ENCODE data around the gene GSE1.

GSE1 gene

DNA sequence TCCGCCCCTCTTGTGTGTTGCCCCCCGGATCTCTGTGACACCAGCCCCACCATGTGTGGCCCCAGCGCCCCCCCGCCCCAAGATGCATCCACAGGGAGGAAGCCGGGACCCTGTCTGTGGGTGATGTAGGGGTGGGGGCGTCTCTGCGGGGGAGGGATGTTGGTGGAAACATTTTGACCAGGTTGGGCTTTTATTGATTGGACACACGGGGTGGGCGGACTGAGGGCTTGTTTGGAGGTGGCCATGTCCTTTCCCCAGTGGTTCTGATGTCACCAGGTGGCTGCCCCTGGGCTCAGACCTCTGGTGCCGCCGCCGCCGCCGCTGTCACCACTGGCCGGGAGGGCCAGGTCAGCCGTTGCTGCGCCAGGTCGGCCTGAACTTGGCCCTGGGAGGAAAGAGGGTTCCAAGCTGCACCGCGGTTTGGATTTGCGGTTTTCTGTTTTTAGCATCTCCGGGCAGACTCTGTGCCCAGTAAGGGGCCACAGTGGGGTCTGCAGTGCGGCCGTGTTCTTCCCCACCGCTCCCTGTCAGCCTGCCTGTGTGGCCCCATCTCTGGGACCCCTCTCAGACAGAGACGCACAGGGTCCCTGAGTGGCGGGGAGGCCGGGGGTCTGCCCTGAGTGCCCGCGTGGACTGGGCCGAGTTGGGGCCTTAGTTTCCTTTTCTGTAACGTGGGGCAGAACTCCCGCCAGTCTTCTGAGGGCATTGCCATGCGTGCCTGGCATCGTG lies 19.8 kb downstream of the GSE1 start:
- Histone ChIP-seq H3K27ac (ENCODE audit: low read depth, low read length) (no peak overlapping the region), H3K4me3 (ENCODE audit: low read depth in 1 of 2, low read length in 2 of 2) (no peak overlapping the region), H3K4me1 (ENCODE audit: control insufficient read depth in 1 of 2, insufficient read depth in 2 of 2, low read length in 2 of 2) (no peaks in the 10 kb centered on the region), H3K9ac (ENCODE audit: low read depth in 1 of 2, low read length in 2 of 2) (no peak overlapping the region), H3K9me3 (ENCODE audit: control insufficient read depth in 1 of 2, low read length in 2 of 2) (peaks cover 5 to 8% of the 10 kb centered on the region in 2 donors), H3K27me3 (ENCODE audit: control insufficient read depth in 1 of 2, insufficient read depth in 2 of 2, low read length in 2 of 2) (no peaks in the 10 kb centered on the region), H3K36me3 (ENCODE audit: control insufficient read depth in 1 of 2, insufficient read depth in 2 of 2, low read length in 2 of 2) (peaks cover 0 to 25% of the 10 kb centered on the region in 2 donors)

DNA sequence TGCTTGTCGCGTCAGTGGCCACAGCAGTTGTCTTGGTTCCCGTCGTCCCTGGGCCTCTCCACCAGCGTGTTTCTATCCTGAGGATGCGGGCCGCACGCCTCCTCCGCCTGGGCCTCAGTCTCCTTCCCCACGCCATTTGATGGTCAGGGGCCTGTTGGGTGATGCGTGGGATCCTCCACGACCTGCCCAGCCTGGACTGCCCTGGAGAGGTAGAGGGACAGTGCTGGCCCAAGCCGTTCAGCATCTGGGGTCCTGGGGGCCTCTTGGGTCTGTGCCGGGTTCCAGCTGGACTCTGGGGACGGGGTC lies 20.3 kb downstream of the GSE1 start:
- no peak overlapping the region for H3K4me3 ChIP-seq (ENCODE audit: low read depth in 1 of 2, low read length in 2 of 2)
- no peak overlapping the region for H3K27ac ChIP-seq (ENCODE audit: low read depth, low read length)
- H3K4me1 ChIP-seq (ENCODE audit: control insufficient read depth in 1 of 2, insufficient read depth in 2 of 2, low read length in 2 of 2): no peaks in the 10 kb centered on the region
- peaks cover 5 to 8% of the 10 kb centered on the region in 2 donors for H3K9me3 ChIP-seq (ENCODE audit: control insufficient read depth in 1 of 2, low read length in 2 of 2)
- no peaks in the 10 kb centered on the region for H3K27me3 ChIP-seq (ENCODE audit: control insufficient read depth in 1 of 2, insufficient read depth in 2 of 2, low read length in 2 of 2)
- H3K9ac ChIP-seq (ENCODE audit: low read depth in 1 of 2, low read length in 2 of 2): no peak overlapping the region
- peaks cover 0 to 25% of the 10 kb centered on the region in 2 donors for H3K36me3 ChIP-seq (ENCODE audit: control insufficient read depth in 1 of 2, insufficient read depth in 2 of 2, low read length in 2 of 2)

DNA sequence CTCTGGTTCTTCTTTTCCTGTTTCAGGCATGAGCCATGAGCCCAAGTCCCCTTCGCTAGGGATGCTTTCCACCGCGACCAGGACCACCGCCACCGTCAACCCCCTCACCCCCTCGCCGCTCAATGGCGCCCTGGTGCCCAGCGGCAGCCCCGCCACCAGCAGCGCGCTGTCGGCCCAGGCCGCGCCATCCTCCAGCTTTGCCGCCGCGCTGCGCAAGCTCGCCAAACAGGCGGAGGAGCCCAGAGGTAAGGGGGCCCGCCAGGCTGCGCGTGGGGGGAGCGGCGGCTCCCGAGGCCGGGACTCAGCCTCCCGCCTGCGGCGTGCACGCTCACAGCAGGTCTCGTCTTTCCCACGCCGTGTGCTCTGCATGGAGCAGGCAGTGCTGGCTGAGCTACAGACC lies 20.8 kb downstream of the GSE1 start:
- peaks cover 5 to 8% of the 10 kb centered on the region in 2 donors for H3K9me3 ChIP-seq (ENCODE audit: control insufficient read depth in 1 of 2, low read length in 2 of 2)
- no peak overlapping the region for H3K4me3 ChIP-seq (ENCODE audit: low read depth in 1 of 2, low read length in 2 of 2)
- peaks cover 0 to 25% of the 10 kb centered on the region in 2 donors for H3K36me3 ChIP-seq (ENCODE audit: control insufficient read depth in 1 of 2, insufficient read depth in 2 of 2, low read length in 2 of 2)
- H3K4me1 ChIP-seq (ENCODE audit: control insufficient read depth in 1 of 2, insufficient read depth in 2 of 2, low read length in 2 of 2): peaks cover 0 to 2% of the 10 kb centered on the region in 2 donors
- no peaks in the 10 kb centered on the region for H3K27me3 ChIP-seq (ENCODE audit: control insufficient read depth in 1 of 2, insufficient read depth in 2 of 2, low read length in 2 of 2)
- H3K27ac ChIP-seq (ENCODE audit: low read depth, low read length): no peak overlapping the region
- H3K9ac ChIP-seq (ENCODE audit: low read depth in 1 of 2, low read length in 2 of 2): no peak overlapping the region

DNA sequence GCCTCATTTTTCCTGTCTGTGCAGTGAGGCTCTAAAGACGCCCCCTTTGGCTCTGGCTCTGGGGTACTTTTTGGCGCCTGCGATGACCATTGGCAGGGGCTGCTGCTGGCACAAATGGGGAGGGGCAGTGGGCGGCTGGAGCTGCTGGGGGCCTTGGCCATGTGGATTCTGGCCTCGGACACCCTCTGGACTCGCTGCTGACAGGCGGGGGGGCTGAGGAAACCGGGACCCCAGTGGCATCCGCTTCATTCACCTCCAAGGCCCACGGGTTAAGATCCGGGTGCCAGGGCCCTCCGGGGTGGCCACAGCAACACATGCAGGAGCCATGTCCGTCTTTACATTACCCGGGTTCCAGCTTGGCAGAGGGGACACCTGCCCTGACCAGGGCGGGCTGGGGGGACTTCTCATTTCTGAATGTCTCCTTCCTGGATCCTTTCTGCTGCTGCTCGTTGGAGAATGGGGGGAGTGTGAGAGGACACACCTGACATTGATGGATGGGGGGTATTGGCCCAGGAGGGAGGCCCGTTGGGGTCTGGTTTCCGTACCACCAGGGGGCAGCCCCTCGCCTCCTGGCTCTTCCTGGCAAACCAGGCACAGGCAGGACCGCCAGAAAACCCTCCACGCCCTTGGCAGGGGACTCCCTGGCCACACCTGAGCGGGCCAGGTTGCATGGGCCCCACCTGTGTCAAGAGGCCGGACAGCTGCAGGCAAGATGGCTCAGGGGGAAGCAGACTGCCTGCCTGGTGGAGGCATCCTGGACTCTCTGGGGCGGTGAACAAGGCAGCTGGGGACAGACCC lies 21.8 kb downstream of the GSE1 start:
- Histone ChIP-seq H3K9me3 (ENCODE audit: control insufficient read depth in 1 of 2, low read length in 2 of 2) (peaks cover 0 to 2% of the 10 kb centered on the region in 2 donors), H3K4me1 (ENCODE audit: control insufficient read depth in 1 of 2, insufficient read depth in 2 of 2, low read length in 2 of 2) (peaks cover 7 to 11% of the 10 kb centered on the region in 2 donors), H3K4me3 (ENCODE audit: low read depth in 1 of 2, low read length in 2 of 2) (no peak overlapping the region), H3K9ac (ENCODE audit: low read depth in 1 of 2, low read length in 2 of 2) (no peak overlapping the region), H3K36me3 (ENCODE audit: control insufficient read depth in 1 of 2, insufficient read depth in 2 of 2, low read length in 2 of 2) (peaks cover 0 to 19% of the 10 kb centered on the region in 2 donors), H3K27ac (ENCODE audit: low read depth, low read length) (no peak overlapping the region), H3K27me3 (ENCODE audit: control insufficient read depth in 1 of 2, insufficient read depth in 2 of 2, low read length in 2 of 2) (no peaks in the 10 kb centered on the region)

DNA sequence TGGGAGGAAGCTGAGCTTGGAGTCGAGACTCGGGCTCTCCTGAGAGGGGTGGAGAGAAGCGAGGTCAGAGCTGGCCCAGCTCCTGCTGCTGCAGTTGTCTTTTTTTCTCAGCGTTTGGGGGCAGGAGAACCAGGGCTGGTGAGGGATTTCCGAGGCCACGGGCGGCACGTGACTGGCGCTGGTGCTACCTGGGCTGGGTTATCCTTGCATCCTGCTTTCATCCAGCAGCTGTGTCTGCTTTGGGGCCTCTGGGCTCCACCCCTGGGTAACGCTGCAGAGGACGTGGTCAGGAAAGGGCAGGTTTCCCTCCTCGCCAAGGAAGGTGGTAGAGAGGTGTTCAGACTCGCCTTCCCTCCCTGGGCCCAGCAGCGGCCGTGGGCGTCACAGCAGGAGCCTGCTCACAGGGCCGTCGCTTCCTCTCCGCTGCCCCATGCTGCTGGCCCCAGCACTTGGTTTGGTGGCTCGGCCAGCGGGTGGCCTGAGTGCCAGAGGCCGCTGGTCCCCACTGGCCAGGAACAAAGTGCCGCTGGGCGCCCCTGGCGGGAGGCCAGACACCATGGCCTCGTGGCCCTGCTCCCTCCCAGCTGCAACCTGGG lies 22.5 kb downstream of the GSE1 start:
- Histone ChIP-seq H3K27me3 (ENCODE audit: control insufficient read depth in 1 of 2, insufficient read depth in 2 of 2, low read length in 2 of 2) (no peaks in the 10 kb centered on the region), H3K9ac (ENCODE audit: low read depth in 1 of 2, low read length in 2 of 2) (no peak overlapping the region), H3K4me3 (ENCODE audit: low read depth in 1 of 2, low read length in 2 of 2) (no peak overlapping the region), H3K4me1 (ENCODE audit: control insufficient read depth in 1 of 2, insufficient read depth in 2 of 2, low read length in 2 of 2) (peaks cover 7 to 14% of the 10 kb centered on the region in 2 donors), H3K36me3 (ENCODE audit: control insufficient read depth in 1 of 2, insufficient read depth in 2 of 2, low read length in 2 of 2) (peaks cover 0 to 16% of the 10 kb centered on the region in 2 donors), H3K9me3 (ENCODE audit: control insufficient read depth in 1 of 2, low read length in 2 of 2) (no peaks in the 10 kb centered on the region), H3K27ac (ENCODE audit: low read depth, low read length) (no peak overlapping the region)

DNA sequence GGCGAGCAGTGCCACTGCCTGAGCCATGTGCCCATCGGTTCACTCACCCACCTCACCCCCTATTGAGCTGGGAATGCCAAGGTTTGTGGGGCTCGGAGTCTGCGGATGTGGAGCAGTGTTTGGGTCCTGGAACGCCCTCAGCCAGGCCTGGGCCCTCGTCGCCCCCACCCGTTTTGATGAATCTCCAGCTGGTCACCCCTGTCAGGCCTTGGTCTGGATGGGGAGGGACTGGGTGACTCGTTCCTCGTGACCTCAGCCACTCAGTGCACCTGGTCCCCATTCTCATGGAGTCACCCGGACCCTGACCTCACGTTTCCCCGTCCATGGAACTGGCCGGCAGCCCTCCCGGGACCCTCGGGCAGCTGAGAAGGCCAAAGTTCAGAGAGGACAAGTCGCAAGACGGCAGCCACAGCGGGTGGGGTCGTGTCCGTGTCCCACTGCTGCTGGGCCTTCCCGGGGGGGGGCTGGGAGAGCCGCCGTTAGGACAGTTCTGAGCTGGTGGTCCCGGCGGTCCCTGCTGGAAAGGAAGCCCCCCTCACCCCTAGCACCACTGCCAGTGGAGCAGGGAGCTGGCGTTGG lies 23.2 kb downstream of the GSE1 start:
- H3K9ac ChIP-seq (ENCODE audit: low read depth in 1 of 2, low read length in 2 of 2): no peak overlapping the region
- no peaks in the 10 kb centered on the region for H3K27me3 ChIP-seq (ENCODE audit: control insufficient read depth in 1 of 2, insufficient read depth in 2 of 2, low read length in 2 of 2)
- H3K9me3 ChIP-seq (ENCODE audit: control insufficient read depth in 1 of 2, low read length in 2 of 2): no peaks in the 10 kb centered on the region
- no peak overlapping the region for H3K27ac ChIP-seq (ENCODE audit: low read depth, low read length)
- H3K4me3 ChIP-seq (ENCODE audit: low read depth in 1 of 2, low read length in 2 of 2): no peak overlapping the region
- H3K36me3 ChIP-seq (ENCODE audit: control insufficient read depth in 1 of 2, insufficient read depth in 2 of 2, low read length in 2 of 2): peaks cover 0 to 16% of the 10 kb centered on the region in 2 donors
- H3K4me1 ChIP-seq (ENCODE audit: control insufficient read depth in 1 of 2, insufficient read depth in 2 of 2, low read length in 2 of 2): peaks cover 9 to 20% of the 10 kb centered on the region in 2 donors

DNA sequence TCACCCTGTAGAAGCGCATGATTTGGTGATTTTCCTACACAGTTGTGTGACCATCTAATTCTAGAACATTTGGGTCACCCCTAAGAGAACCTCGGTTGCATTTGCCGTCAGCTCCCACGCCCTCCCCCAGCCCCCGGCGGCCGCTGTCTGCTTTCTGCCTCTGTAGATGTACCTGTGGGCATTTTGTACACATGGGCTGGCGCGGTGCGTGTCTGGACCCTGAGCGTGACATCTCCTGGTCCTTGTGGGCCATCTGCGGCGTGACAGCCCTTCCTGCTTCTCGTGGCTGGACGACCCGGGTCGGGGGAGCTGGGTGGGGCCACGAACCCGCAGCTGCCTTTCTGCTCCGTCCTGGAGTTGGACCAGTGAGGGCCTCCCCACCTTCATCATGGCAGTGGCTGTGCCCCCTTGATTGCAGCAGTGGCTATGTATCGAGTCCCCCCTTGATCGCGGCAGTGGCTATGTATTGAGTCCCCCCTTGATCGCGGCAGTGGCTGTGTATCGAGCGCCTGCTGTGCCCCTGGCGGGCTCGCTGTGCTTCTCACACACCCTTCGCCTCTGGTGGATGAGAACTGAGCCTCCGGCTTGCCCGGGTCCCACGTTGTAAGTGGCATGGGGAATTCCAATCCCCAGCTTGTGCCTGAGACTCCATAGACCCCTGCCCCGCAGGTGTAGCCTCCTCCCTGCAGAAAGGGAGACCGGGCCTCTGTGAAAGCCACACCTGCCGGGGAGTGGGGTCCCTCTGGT lies 24.1 kb downstream of the GSE1 start:
- no peak overlapping the region for H3K9ac ChIP-seq (ENCODE audit: low read depth in 1 of 2, low read length in 2 of 2)
- no peak overlapping the region for H3K4me3 ChIP-seq (ENCODE audit: low read depth in 1 of 2, low read length in 2 of 2)
- H3K36me3 ChIP-seq (ENCODE audit: control insufficient read depth in 1 of 2, insufficient read depth in 2 of 2, low read length in 2 of 2): peaks cover 0 to 16% of the 10 kb centered on the region in 2 donors
- no peaks in the 10 kb centered on the region for H3K27me3 ChIP-seq (ENCODE audit: control insufficient read depth in 1 of 2, insufficient read depth in 2 of 2, low read length in 2 of 2)
- H3K9me3 ChIP-seq (ENCODE audit: control insufficient read depth in 1 of 2, low read length in 2 of 2): no peaks in the 10 kb centered on the region
- H3K27ac ChIP-seq (ENCODE audit: low read depth, low read length): no peak overlapping the region
- peaks cover 14 to 29% of the 10 kb centered on the region in 2 donors for H3K4me1 ChIP-seq (ENCODE audit: control insufficient read depth in 1 of 2, insufficient read depth in 2 of 2, low read length in 2 of 2)

DNA sequence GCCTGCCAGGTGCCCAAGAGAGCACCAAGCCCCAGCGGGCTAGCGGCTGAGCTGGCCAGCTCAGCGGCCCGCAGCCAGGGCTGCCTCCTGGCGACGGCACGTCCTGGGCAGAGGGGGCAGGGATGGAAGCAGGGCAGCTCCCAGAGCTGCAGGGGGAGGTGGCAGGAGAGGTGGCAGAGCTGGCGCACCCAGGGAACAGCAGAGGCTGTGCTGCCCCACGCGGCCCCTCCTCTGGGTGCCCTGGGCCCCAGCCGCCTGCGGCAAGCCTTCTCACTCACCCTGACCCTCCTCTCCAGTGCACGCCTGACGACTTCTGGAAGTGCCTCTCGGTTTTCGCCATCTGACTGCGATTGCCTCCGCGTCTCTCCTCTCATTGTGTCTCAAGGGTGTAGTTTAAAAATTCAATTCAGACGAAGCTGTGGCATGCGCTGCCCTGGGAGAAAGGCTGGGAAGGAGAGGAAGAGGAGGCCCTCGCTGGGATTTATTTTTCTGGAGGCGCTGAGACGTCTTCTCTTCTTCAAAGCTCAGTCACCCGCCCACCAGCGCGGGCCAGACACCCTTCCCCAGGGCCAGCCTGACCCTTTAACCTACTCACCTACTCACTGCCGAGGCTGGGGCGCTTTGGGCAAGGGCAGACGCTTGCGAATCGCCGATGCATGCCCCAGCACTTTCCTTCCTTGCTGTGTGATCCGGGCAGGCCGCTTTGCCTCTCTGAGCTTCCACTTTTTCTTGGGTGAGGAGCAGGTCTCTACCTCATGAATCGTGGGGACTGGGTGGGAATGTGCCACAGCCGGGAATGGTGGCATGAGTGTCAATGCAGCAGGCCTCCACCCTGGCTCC lies 24.9 kb downstream of the GSE1 start:
- Histone ChIP-seq H3K27ac (ENCODE audit: low read depth, low read length) (no peak overlapping the region), H3K4me1 (ENCODE audit: control insufficient read depth in 1 of 2, insufficient read depth in 2 of 2, low read length in 2 of 2) (peaks cover 14 to 31% of the 10 kb centered on the region in 2 donors), H3K9me3 (ENCODE audit: control insufficient read depth in 1 of 2, low read length in 2 of 2) (no peaks in the 10 kb centered on the region), H3K27me3 (ENCODE audit: control insufficient read depth in 1 of 2, insufficient read depth in 2 of 2, low read length in 2 of 2) (no peaks in the 10 kb centered on the region), H3K9ac (ENCODE audit: low read depth in 1 of 2, low read length in 2 of 2) (no peak overlapping the region), H3K4me3 (ENCODE audit: low read depth in 1 of 2, low read length in 2 of 2) (no peak overlapping the region), H3K36me3 (ENCODE audit: control insufficient read depth in 1 of 2, insufficient read depth in 2 of 2, low read length in 2 of 2) (peaks cover 0 to 16% of the 10 kb centered on the region in 2 donors)

DNA sequence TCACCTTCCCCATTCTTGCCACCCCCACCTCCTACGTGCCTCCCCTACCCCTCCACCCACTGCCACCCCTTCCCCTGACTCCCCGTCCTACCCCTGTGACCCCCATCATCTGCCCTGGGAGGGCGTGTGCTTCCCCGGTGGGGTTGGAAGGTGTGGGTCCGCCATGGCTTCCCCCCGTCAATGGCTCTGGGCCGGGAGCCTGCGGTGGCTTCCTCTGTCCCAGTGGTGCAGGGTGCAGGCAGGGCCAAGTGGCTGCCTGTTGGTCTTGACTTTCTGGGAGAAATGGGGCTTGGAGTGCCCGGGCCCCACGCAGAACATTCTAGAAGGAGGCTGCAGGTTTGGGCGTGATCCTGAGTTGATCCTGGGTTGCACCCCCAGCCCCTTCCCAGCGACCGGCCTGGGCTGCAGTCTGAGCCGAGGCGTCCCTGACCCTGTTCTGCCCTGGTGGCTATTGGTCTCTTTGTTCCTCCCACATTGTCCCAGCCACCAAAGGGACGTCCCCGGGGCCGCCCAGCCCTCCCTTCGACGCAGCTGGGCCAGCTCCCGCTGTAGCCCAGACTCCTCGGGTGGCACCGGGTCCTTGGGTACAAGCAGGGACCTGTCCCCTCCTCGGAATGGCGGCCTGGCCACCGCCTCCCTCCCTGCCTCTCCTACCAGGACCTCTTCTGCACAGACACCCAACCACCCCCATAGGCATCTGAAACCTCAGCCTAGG lies 25.7 kb downstream of the GSE1 start:
- Histone ChIP-seq H3K36me3 (ENCODE audit: control insufficient read depth in 1 of 2, insufficient read depth in 2 of 2, low read length in 2 of 2) (peaks cover 0 to 16% of the 10 kb centered on the region in 2 donors), H3K9ac (ENCODE audit: low read depth in 1 of 2, low read length in 2 of 2) (no peak overlapping the region), H3K9me3 (ENCODE audit: control insufficient read depth in 1 of 2, low read length in 2 of 2) (no peaks in the 10 kb centered on the region), H3K27me3 (ENCODE audit: control insufficient read depth in 1 of 2, insufficient read depth in 2 of 2, low read length in 2 of 2) (no peaks in the 10 kb centered on the region), H3K27ac (ENCODE audit: low read depth, low read length) (no peak overlapping the region), H3K4me3 (ENCODE audit: low read depth in 1 of 2, low read length in 2 of 2) (no peak overlapping the region), H3K4me1 (ENCODE audit: control insufficient read depth in 1 of 2, insufficient read depth in 2 of 2, low read length in 2 of 2) (peaks cover 18 to 36% of the 10 kb centered on the region in 2 donors)

All from duodenal mucosa (tissue), 2 donors.